CD4-positive, CD25-positive, alpha-beta regulatory T cell (primary cell): ENCODE data around the gene ZNF726. TPM values are rescaled to one million over a fixed set of nuclear protein-coding genes. Genes with fewer than 3 reads are reported as not detected.
A peak's percentile ranks its signal among the peaks of the same experiment; 100 is the strongest.
"Not testable (repeated sequence)": the region's sequence is repeated elsewhere in the genome, so short reads cannot be mapped to it uniquely, and the experiment has no call there.

ENCODE experiments used
- ATAC-seq, 2 donors: fragments of 150-1000 bp; cut with Tn5 transposase; one replicate each; pipeline ENCODE4 v1.10.0; 2021; ENCODE audit warnings: low read depth in 2 of 2, moderate number of reproducible peaks in 2 of 2, moderate library complexity in 1 of 2
- DNase-seq, 3 donors: peaks; one replicate each; pipeline versions ENCODE4 v3.0.0 to v3.0.0-alpha.2; 2012 to 2022; ENCODE audit warnings: mixed read lengths in 1 of 3
- H3K27ac ChIP-seq: one replicate; pipeline ENCODE4 v1.7.0; 2013; ENCODE audit warnings: mild to moderate bottlenecking, low read length; ENCODE audit not compliant: insufficient read depth, poor library complexity, severe bottlenecking
- H3K27me3 ChIP-seq: one replicate; pipeline ENCODE4 v1.7.0; 2013; ENCODE audit warnings: low read length; ENCODE audit not compliant: control insufficient read depth, insufficient read depth
- H3K36me3 ChIP-seq: one replicate; pipeline ENCODE4 v1.7.0; 2013; ENCODE audit warnings: mild to moderate bottlenecking, low read length, moderate library complexity; ENCODE audit not compliant: control insufficient read depth, insufficient read depth
- H3K4me1 ChIP-seq: 2 replicates; pipeline ENCODE4 v1.7.0; 2013; ENCODE audit warnings: mild to moderate bottlenecking, low read length; ENCODE audit not compliant: insufficient read depth, control insufficient read depth, poor library complexity, severe bottlenecking
- H3K4me3 ChIP-seq: one replicate; pipeline ENCODE4 v1.7.0; 2013; ENCODE audit warnings: low read depth, mild to moderate bottlenecking, low read length, moderate library complexity
- H3K9me3 ChIP-seq, 2 experiments: 1 replicate in 1 of 2; 2 replicates in 1 of 2; pipeline ENCODE4 v1.7.0; 2013; ENCODE audit warnings: low read length in 2 of 2, mild to moderate bottlenecking in 1 of 2, moderate library complexity in 1 of 2; ENCODE audit not compliant: control insufficient read depth in 2 of 2
- H3K27ac Mint-ChIP-seq, 3 donors: one replicate each; pipeline ENCODE4 v1.8.0; 2020 to 2022; ENCODE audit warnings: mild to moderate bottlenecking in 3 of 3, mixed read lengths in 3 of 3, moderate library complexity in 2 of 3
- H3K27me3 Mint-ChIP-seq: one replicate; pipeline ENCODE4 v1.8.0; 2022; ENCODE audit warnings: mild to moderate bottlenecking, mixed read lengths
- H3K36me3 Mint-ChIP-seq: one replicate; pipeline ENCODE4 v1.8.0; 2020; ENCODE audit warnings: mixed read lengths
- H3K4me1 Mint-ChIP-seq, 4 donors: one replicate each; pipeline ENCODE4 v1.8.0; 2020 to 2022; ENCODE audit warnings: mixed read lengths in 4 of 4, mild to moderate bottlenecking in 1 of 4
- H3K4me3 Mint-ChIP-seq, 4 donors: one replicate each; pipeline ENCODE4 v1.8.0; 2020 to 2022; ENCODE audit warnings: mild to moderate bottlenecking in 4 of 4, mixed read lengths in 4 of 4, moderate library complexity in 3 of 4
- H3K9me3 Mint-ChIP-seq, 7 donors: one replicate each; pipeline ENCODE4 v1.8.0; 2020 to 2022; ENCODE audit warnings: mixed read lengths in 7 of 7, mild to moderate bottlenecking in 3 of 7, moderate library complexity in 2 of 7
- polyA plus RNA-seq, 4 donors: library from polyadenylated mRNA; unstranded; fragments of 300-500 nt; fragmentation: Illumina TruSeq; gene quantifications; one replicate each; pipeline ENCODE4 v1.2.3, GENCODE V29; 2021
- total RNA-seq: library from RNA; stranded (reverse); gene quantifications from one replicate; pipeline ENCODE4 v1.2.3, GENCODE V29; 2022

ZNF726 gene
- total and polyA plus RNA-seq, 5 donors from 2014 or later: 1.3 to 4.4 (median 2.1) TPM

- no peak for ATAC-seq
- Histone ChIP-seq H3K9me3 (peaks cover 16 to 40% of the 10 kb centered on the region in 2 experiments), H3K27me3 (no peaks in the 10 kb centered on the region), H3K36me3 (no peaks in the 10 kb centered on the region), H3K27ac (no peak overlapping the region), H3K4me1 (no peaks in the 10 kb centered on the region), H3K4me3 (no peak overlapping the region)
- no peak overlapping the region for H3K4me3 Mint-ChIP-seq
- no peak for DNase-seq
- peaks cover 4% of the 10 kb centered on the region for H3K27me3 Mint-ChIP-seq
- peaks cover 0 to 55% (median 23%) of the 10 kb centered on the region in 7 donors for H3K9me3 Mint-ChIP-seq
- no peak overlapping the region for H3K27ac Mint-ChIP-seq
- peaks cover 21% of the 10 kb centered on the region for H3K36me3 Mint-ChIP-seq
- peaks cover 0 to 13% (median 1%) of the 10 kb centered on the region in 4 donors for H3K4me1 Mint-ChIP-seq
Observed at GRCh38 chr19:23943411-23943810, 28.7 kb downstream of the ZNF726 start.

- no peaks in the 10 kb centered on the region for H3K27me3 ChIP-seq
- Mint-ChIP-seq H3K9me3 (peaks cover 0 to 36% (median 26%) of the 10 kb centered on the region in 7 donors), H3K36me3 (peaks cover 18% of the 10 kb centered on the region), H3K4me3 (peak overlapping the region in 1 of 4 donors; percentile 28), H3K27ac (peak overlapping the region in 1 of 3 donors; percentile 12), H3K4me1 (peaks cover 0 to 13% (median 1%) of the 10 kb centered on the region in 4 donors), H3K27me3 (peaks cover 4% of the 10 kb centered on the region)
- H3K9me3 ChIP-seq: peaks cover 8 to 22% of the 10 kb centered on the region in 2 experiments
- DNase-seq (no peak), ATAC-seq (no peak)
- H3K27ac ChIP-seq: no peak overlapping the region
- H3K36me3 ChIP-seq: no peaks in the 10 kb centered on the region
- H3K4me1 ChIP-seq: no peaks in the 10 kb centered on the region
- H3K4me3 ChIP-seq: no peak overlapping the region
Observed at GRCh38 chr19:23946569-23946968, 31.9 kb downstream of the ZNF726 start.

GRCh38 chr19:23949611-23950010 is 34.9 kb downstream of the ZNF726 start:
- DNase-seq: no peak
- H3K27ac Mint-ChIP-seq: no peak overlapping the region
- peaks cover 13% of the 10 kb centered on the region for H3K36me3 Mint-ChIP-seq

GRCh38 chr19:23956051-23956450 is 41.4 kb downstream of the ZNF726 start:
- H3K9me3 ChIP-seq: peaks cover 0 to 1% of the 10 kb centered on the region in 2 experiments
- H3K27ac ChIP-seq: no peak overlapping the region
- peaks cover 0 to 13% (median 1%) of the 10 kb centered on the region in 7 donors for H3K9me3 Mint-ChIP-seq
- H3K4me3 ChIP-seq: no peak overlapping the region
- DNase-seq (no peak), ATAC-seq (no peak)
- H3K36me3 ChIP-seq: no peaks in the 10 kb centered on the region
- H3K36me3 Mint-ChIP-seq: no peaks in the 10 kb centered on the region
- H3K27me3 ChIP-seq: no peaks in the 10 kb centered on the region
- H3K4me3 Mint-ChIP-seq: no peak overlapping the region
- H3K27ac Mint-ChIP-seq: no peak overlapping the region
- no peaks in the 10 kb centered on the region for H3K4me1 Mint-ChIP-seq
- no peaks in the 10 kb centered on the region for H3K4me1 ChIP-seq
- no peaks in the 10 kb centered on the region for H3K27me3 Mint-ChIP-seq

More at GRCh38 chr19:23949611-23950010, 34.9 kb downstream of the ZNF726 start:
- H3K27me3 ChIP-seq: no peaks in the 10 kb centered on the region
- peaks cover 3 to 12% of the 10 kb centered on the region in 2 experiments for H3K9me3 ChIP-seq
- Mint-ChIP-seq H3K9me3 (peaks cover 0 to 19% (median 13%) of the 10 kb centered on the region in 7 donors), H3K27me3 (no peaks in the 10 kb centered on the region), H3K4me1 (peaks cover 0 to 13% (median 1%) of the 10 kb centered on the region in 4 donors), H3K4me3 (no peak overlapping the region)
- no peak for ATAC-seq
- H3K36me3 ChIP-seq: no peaks in the 10 kb centered on the region
- no peak overlapping the region for H3K4me3 ChIP-seq
- no peaks in the 10 kb centered on the region for H3K4me1 ChIP-seq
- H3K27ac ChIP-seq: no peak overlapping the region

- H3K9me3 ChIP-seq: peaks cover 0 to 1% of the 10 kb centered on the region in 2 experiments
- H3K4me1 Mint-ChIP-seq: no peaks in the 10 kb centered on the region
- H3K4me1 ChIP-seq: no peaks in the 10 kb centered on the region
- no peaks in the 10 kb centered on the region for H3K36me3 Mint-ChIP-seq
- H3K9me3 Mint-ChIP-seq: peaks cover 2 to 16% (median 6%) of the 10 kb centered on the region in 7 donors
- H3K27me3 ChIP-seq: no peaks in the 10 kb centered on the region
- H3K27ac Mint-ChIP-seq: no peak overlapping the region
- no peak overlapping the region for H3K4me3 ChIP-seq
- no peak for DNase-seq
- no peaks in the 10 kb centered on the region for H3K27me3 Mint-ChIP-seq
- no peaks in the 10 kb centered on the region for H3K36me3 ChIP-seq
- no peak for ATAC-seq
- H3K27ac ChIP-seq: no peak overlapping the region
- no peak overlapping the region for H3K4me3 Mint-ChIP-seq
Observed at GRCh38 chr19:23957660-23958281, 43.1 kb downstream of the ZNF726 start.

GRCh38 chr19:23963396-23963795 is 48.7 kb downstream of the ZNF726 start:
- H3K36me3 ChIP-seq, H3K36me3 Mint-ChIP-seq, H3K27me3 ChIP-seq, H3K27me3 Mint-ChIP-seq, ATAC-seq, H3K4me3 Mint-ChIP-seq, H3K27ac Mint-ChIP-seq, H3K27ac ChIP-seq, H3K9me3 ChIP-seq, DNase-seq, H3K4me1 ChIP-seq, H3K4me3 ChIP-seq, H3K4me1 Mint-ChIP-seq: not testable (repeated sequence)
- peaks cover 5 to 20% (median 10%) of the 10 kb centered on the region in 7 donors for H3K9me3 Mint-ChIP-seq

- not testable (repeated sequence) for H3K4me3 Mint-ChIP-seq, H3K27ac ChIP-seq, H3K9me3 ChIP-seq, H3K4me3 ChIP-seq, DNase-seq, H3K27ac Mint-ChIP-seq, H3K4me1 ChIP-seq, H3K27me3 ChIP-seq, H3K4me1 Mint-ChIP-seq, H3K36me3 ChIP-seq, H3K36me3 Mint-ChIP-seq, H3K27me3 Mint-ChIP-seq, ATAC-seq
- H3K9me3 Mint-ChIP-seq: peaks cover 4 to 20% (median 10%) of the 10 kb centered on the region in 7 donors
Observed at GRCh38 chr19:23963881-23964280, 49.2 kb downstream of the ZNF726 start.

- DNase-seq, ATAC-seq, H3K27ac Mint-ChIP-seq, H3K36me3 ChIP-seq, H3K4me1 ChIP-seq, H3K4me1 Mint-ChIP-seq, H3K9me3 ChIP-seq, H3K4me3 ChIP-seq, H3K4me3 Mint-ChIP-seq, H3K27me3 ChIP-seq, H3K27ac ChIP-seq, H3K27me3 Mint-ChIP-seq, H3K36me3 Mint-ChIP-seq: not testable (repeated sequence)
- peaks cover 4 to 20% (median 10%) of the 10 kb centered on the region in 7 donors for H3K9me3 Mint-ChIP-seq
Observed at GRCh38 chr19:23964334-23964733, 49.6 kb downstream of the ZNF726 start.
